IMR-90 (cell line): ENCODE data around the gene CLSTN1. TPM values are rescaled to one million over a fixed set of nuclear protein-coding genes. Genes with fewer than 3 reads are reported as not detected.

Experiments
- ATAC-seq: fragments of 200-7000 bp; cut with Tn5 transposase; 2 replicates; pipeline ENCODE4 v1.9.1; 2020; ENCODE audit warnings: low read depth, mild to moderate bottlenecking, moderate library complexity
- BruUV-seq: library from RNA; stranded (reverse); fragments of 400-500 nt; replicated peaks from 2 replicates; lab custom pipeline; 2021; lab: Mats Ljungman, UMichigan
- CTCF ChIA-PET: fragments of 300-600 bp; formaldehyde crosslinking; extraction: SDS; loops from one replicate; lab custom pipeline; 2021; ENCODE audit warnings: antibody characterized with exemption; lab: Yijun Ruan, JAX
- POLR2A ChIA-PET: fragments of 300-600 bp; sonication (Branson Sonifier 250); formaldehyde crosslinking; loops from one replicate; lab custom pipeline; 2022; ENCODE audit warnings: antibody characterized with exemption; ENCODE audit not compliant: unreplicated experiment; lab: Charles Lee
- DNase-seq: peaks from one replicate; pipeline ENCODE4 v3.0.0; 2013
- H2AFZ ChIP-seq: replicated peaks from 2 replicates; pipeline ENCODE3; 2013; ENCODE audit warnings: low read length, mild to moderate bottlenecking; ENCODE audit not compliant: poor library complexity
- H2AK5ac ChIP-seq: 2 replicates; pipeline ENCODE4 v1.6.1; 2013; ENCODE audit warnings: low read depth, low read length, inconsistent platforms
- H2AK9ac ChIP-seq: replicated peaks from 2 replicates; pipeline ENCODE3; 2013; ENCODE audit warnings: mild to moderate bottlenecking, low read depth, low read length, moderate library complexity; ENCODE audit not compliant: poor library complexity
- H2BK120ac ChIP-seq: 2 replicates; pipeline ENCODE4 v1.6.1; 2013; ENCODE audit warnings: low read depth, low read length, inconsistent platforms
- H2BK15ac ChIP-seq: 3 replicates; pipeline ENCODE4 v1.6.1; 2013; ENCODE audit warnings: low read depth, low read length, inconsistent platforms
- H2BK20ac ChIP-seq: 2 replicates; pipeline ENCODE4 v1.6.1; 2013; ENCODE audit warnings: low read depth, mild to moderate bottlenecking, inconsistent platforms, low read length, moderate library complexity
- H2BK5ac ChIP-seq: 2 replicates; pipeline ENCODE4 v1.6.1; 2013; ENCODE audit warnings: mild to moderate bottlenecking, low read depth, low read length, inconsistent platforms; ENCODE audit not compliant: poor library complexity, severe bottlenecking
- H3K14ac ChIP-seq: replicated peaks from 2 replicates; pipeline ENCODE4 v1.6.1; 2013; ENCODE audit warnings: low read depth, low read length, inconsistent platforms
- H3K18ac ChIP-seq: 2 replicates; pipeline ENCODE4 v1.6.1; 2013; ENCODE audit warnings: low read depth, low read length, control low read depth
- H3K23ac ChIP-seq: 2 replicates; pipeline ENCODE4 v1.6.1; 2013; ENCODE audit warnings: low read depth, low read length, inconsistent platforms
- H3K27ac ChIP-seq: 2 replicates; pipeline ENCODE4 v1.5.1; 2013; ENCODE audit warnings: mild to moderate bottlenecking, control low read depth, low read length; ENCODE audit not compliant: insufficient read depth
- H3K27me3 ChIP-seq: 2 replicates; pipeline ENCODE4 v1.6.1; 2013; ENCODE audit warnings: low read length; ENCODE audit not compliant: control insufficient read depth, insufficient read depth
- H3K36me3 ChIP-seq: 2 replicates; pipeline ENCODE4 v1.6.1; 2013; ENCODE audit warnings: low read length, mixed read lengths; ENCODE audit not compliant: control insufficient read depth, insufficient read depth
- H3K4ac ChIP-seq: 2 replicates; pipeline ENCODE4 v1.6.1; 2013; ENCODE audit warnings: low read depth, low read length, inconsistent platforms
- H3K4me1 ChIP-seq: 2 replicates; pipeline ENCODE4 v1.6.1; 2013; ENCODE audit warnings: low read length, mixed read lengths; ENCODE audit not compliant: control insufficient read depth, insufficient read depth
- H3K4me2 ChIP-seq: 2 replicates; pipeline ENCODE4 v1.6.1; 2013; ENCODE audit warnings: low read depth, mild to moderate bottlenecking, control low read depth, low read length, moderate library complexity
- H3K4me3 ChIP-seq: 2 replicates; pipeline ENCODE4 v1.5.1; 2013; ENCODE audit warnings: low read depth, mild to moderate bottlenecking, control low read depth, low read length, moderate library complexity; ENCODE audit not compliant: insufficient read depth
- H3K56ac ChIP-seq: 2 replicates; pipeline ENCODE4 v1.6.1; 2013; ENCODE audit warnings: low read length, inconsistent platforms; ENCODE audit not compliant: insufficient read depth; ENCODE audit errors: extremely low read depth
- H3K79me1 ChIP-seq, 2 experiments: 2 replicates each; pipeline ENCODE4 v1.6.1; 2013; ENCODE audit warnings: low read length in 2 of 2, inconsistent platforms in 1 of 2, low read depth in 1 of 2
- H3K9ac ChIP-seq: 2 replicates; pipeline ENCODE4 v1.6.1; 2013; ENCODE audit warnings: low read depth, low read length, control low read depth
- H3K9me1 ChIP-seq: 2 replicates; pipeline ENCODE4 v1.6.1; 2013; ENCODE audit warnings: low read length, inconsistent platforms; ENCODE audit not compliant: insufficient read depth
- H3K9me3 ChIP-seq: 2 replicates; pipeline ENCODE4 v1.6.1; 2013; ENCODE audit warnings: low read length; ENCODE audit not compliant: control insufficient read depth, insufficient read depth
- H4K20me1 ChIP-seq: 2 replicates; pipeline ENCODE4 v1.6.1; 2013; ENCODE audit warnings: low read length, inconsistent platforms; ENCODE audit not compliant: insufficient read depth
- H4K5ac ChIP-seq: 2 replicates; pipeline ENCODE4 v1.6.1; 2013; ENCODE audit warnings: mild to moderate bottlenecking, low read depth, low read length, control low read depth
- H4K8ac ChIP-seq, 2 experiments: 2 replicates each; pipeline ENCODE4 v1.6.1; 2013; ENCODE audit warnings: low read depth in 2 of 2, low read length in 2 of 2, control low read depth in 1 of 2, inconsistent platforms in 1 of 2
- H4K91ac ChIP-seq: 2 replicates; pipeline ENCODE4 v1.6.1; 2013; ENCODE audit warnings: low read depth, low read length, inconsistent platforms; ENCODE audit not compliant: insufficient read depth
- CEBPB ChIP-seq: IDR thresholded peaks from 2 replicates; pipeline ENCODE4 v1.6.1; 2012; ENCODE audit warnings: low read depth, low read length, improper control_type of control experiment
- CTCF ChIP-seq: conservative IDR thresholded peaks from 2 replicates; pipeline ENCODE4 v1.5.1; 2012; ENCODE audit warnings: mild to moderate bottlenecking, low read depth, low read length, improper control_type of control experiment
- NFE2L2 ChIP-seq: fragments of 150-350 bp; IDR thresholded peaks from 2 replicates; pipeline ENCODE4 v1.6.1; 2016; ENCODE audit warnings: low read depth, mild to moderate bottlenecking, low read length
- POLR2A ChIP-seq: IDR thresholded peaks from 2 replicates; pipeline ENCODE4 v1.6.1; 2012; ENCODE audit warnings: mild to moderate bottlenecking, low read depth, low read length
- RCOR1 ChIP-seq: IDR thresholded peaks from 2 replicates; pipeline ENCODE4 v1.6.1; 2012; ENCODE audit warnings: mild to moderate bottlenecking, low read length, improper control_type of control experiment; ENCODE audit not compliant: insufficient replicate concordance
- WGBS, 2 experiments: methylation state at CpG; one replicate each; pipeline versions ENCODE4 v1.1.5 to v1.1.7; 2013; ENCODE audit warnings: missing lambda C conversion rate in 2 of 2; ENCODE audit not compliant: insufficient read length in 1 of 2; ENCODE audit errors: extremely low coverage in 2 of 2; 5-methylcytosine and 5-hydroxymethylcytosine counted together
- dilution Hi-C: fragments of 300-500 bp; cut with HindIII; formaldehyde crosslinking; loops from one replicate; pipeline ENCODE4 v1.14.3; 2018; ENCODE audit warnings: low sequenced_read_pairs; ENCODE audit not compliant: unreplicated experiment
- in situ Hi-C: fragments of 300-500 bp; cut with MboI; formaldehyde crosslinking; loops from 3 replicates; pipeline ENCODE4 v1.14.3; 2019; ENCODE audit warnings: low sequenced_read_pairs, inconsistent platforms, mixed read lengths
- intact Hi-C: fragments of 100-400 bp; cut with micrococcal nuclease; formaldehyde crosslinking; loops from 2 replicates; pipeline ENCODE4 v1.10.0; 2022
- polyA plus RNA-seq, 3 experiments: library from polyadenylated mRNA; depleted of rRNA; stranded (reverse); fragments of >200 nt; gene quantifications; 2 replicates each; pipeline ENCODE4 v1.2.3, GENCODE V29; 2012; ENCODE audit warnings: low replicate concordance in 1 of 3
- total RNA-seq: library from RNA; depleted of rRNA; stranded (reverse); fragments of >200 nt; gene quantifications from 2 replicates; pipeline ENCODE4 v1.2.3, GENCODE V29; 2012

CLSTN1 gene
- total and polyA plus RNA-seq, 2 of the 4 experiments (the other 2 are of a cell fraction) = 30.1 to 72.2 TPM

- no peak overlapping the region for H3K4me3 ChIP-seq
- no peak overlapping the region for H4K91ac ChIP-seq
- no peaks in the 10 kb centered on the region for H3K9me1 ChIP-seq
- H3K27me3 ChIP-seq = no peaks in the 10 kb centered on the region
- DNase-seq (no peak), ATAC-seq (no peak)
- no peak overlapping the region for H3K18ac ChIP-seq
- no TSS peak for BruUV-seq
- H2BK15ac ChIP-seq = no peak overlapping the region
- peaks cover 67% of the 10 kb centered on the region for H3K36me3 ChIP-seq
- no peaks in the 10 kb centered on the region for H3K4me1 ChIP-seq
- no peaks in the 10 kb centered on the region for H4K20me1 ChIP-seq
- H3K9ac ChIP-seq = no peak overlapping the region
- H2AK5ac ChIP-seq = no peak overlapping the region
- H3K4ac ChIP-seq = no peak overlapping the region
- no peak overlapping the region for H4K8ac ChIP-seq
- H4K5ac ChIP-seq = no peak overlapping the region
- ChIA-PET CTCF (no interaction called here), POLR2A (no interaction called here)
- dilution Hi-C loops = no loop called here
- no peak overlapping the region for H2AFZ ChIP-seq
- peaks cover 11% of the 10 kb centered on the region; the same call in 1 of the 2 replicates for H3K9me3 ChIP-seq
- H3K27ac ChIP-seq = no peak overlapping the region
- no peak overlapping the region for H3K14ac ChIP-seq
- H2BK5ac ChIP-seq = no peak overlapping the region
- no peak overlapping the region for H2AK9ac ChIP-seq
- no peak overlapping the region for H2BK120ac ChIP-seq
- H3K23ac ChIP-seq = no peak overlapping the region
- H2BK20ac ChIP-seq = no peak overlapping the region
- H3K4me2 ChIP-seq = no peak overlapping the region
- TF ChIP-seq NFE2L2 (no peak), POLR2A (no peak), CEBPB (no peak), CTCF (no peak), RCOR1 (no peak)
- no peak overlapping the region for H3K56ac ChIP-seq
- in situ Hi-C loops = loop anchor here (10.0 kb wide), 1 partner anchor 138 kb away; no protein-coding TSS in a partner anchor
- H3K79me1 ChIP-seq = no peaks in the 10 kb centered on the region
- intact Hi-C loops = no loop called here
- 81% methylated on average over 8 of the region's 25 CpGs; no CpG with 5 or more reads in 1 of the 2 experiments for WGBS, 2 experiments
These were observed 96.7 kb downstream of the CLSTN1 start for GRCh38 chr1:9726905-9727595.
